ENCODE measurements around the gene GNG7. TPM values are rescaled to one million over a fixed set of nuclear protein-coding genes. Genes with fewer than 3 reads are reported as not detected.

Gene GNG7
- total RNA-seq, 1 donor from 2014 or later, result 11.3 TPM

DNA sequence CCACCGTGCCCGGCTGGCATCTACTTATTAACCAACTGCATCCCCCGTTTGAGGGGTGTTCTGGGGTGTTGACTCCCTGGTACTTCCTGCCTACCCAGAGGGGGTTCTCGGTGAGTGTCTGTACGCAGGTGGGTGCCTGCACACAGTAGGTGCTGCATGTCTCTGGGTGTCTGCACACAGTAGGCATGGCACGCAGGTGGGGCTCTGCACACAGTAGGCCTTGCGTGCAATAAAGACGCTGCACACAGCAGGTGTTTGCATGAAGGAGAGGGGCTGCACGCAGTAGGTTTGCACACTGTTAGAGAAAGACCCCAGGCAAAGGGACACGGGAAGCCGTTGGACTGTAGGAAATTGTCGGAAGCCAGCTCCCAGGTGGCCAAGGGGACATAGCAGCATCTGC, 215.4 kb downstream of the GNG7 start:
- Mint-ChIP-seq H3K4me3 (ENCODE audit: low read depth) (no peak overlapping the region), H3K27me3 (peaks cover 36% of the 10 kb centered on the region), H3K9me3 (ENCODE audit: low read depth) (peaks cover 7% of the 10 kb centered on the region), H3K4me1 (ENCODE audit: low read depth) (no peaks in the 10 kb centered on the region), H3K27ac (no peak overlapping the region), H3K36me3 (ENCODE audit: insufficient read depth) (no peaks in the 10 kb centered on the region)
- DNase-seq (ENCODE audit: low spot score, unreplicated experiment), result no peak
- TF ChIP-seq CTCF (IDR thresholded peaks at IDR 0.05; ENCODE audit: unreplicated experiment), result no peak

GRCh38 chr19:2485428-2485827, 217.1 kb downstream of the GNG7 start:
- H3K27ac Mint-ChIP-seq, result no peak overlapping the region
- peaks cover 7% of the 10 kb centered on the region for H3K9me3 Mint-ChIP-seq (ENCODE audit: low read depth)
- H3K27me3 Mint-ChIP-seq, result peaks cover 34% of the 10 kb centered on the region
- no peak for TF ChIP-seq CTCF (IDR thresholded peaks at IDR 0.05; ENCODE audit: unreplicated experiment)
- no peaks in the 10 kb centered on the region for H3K4me1 Mint-ChIP-seq (ENCODE audit: low read depth)
- H3K4me3 Mint-ChIP-seq (ENCODE audit: low read depth), result no peak overlapping the region
- no peak for DNase-seq (ENCODE audit: low spot score, unreplicated experiment)
- H3K36me3 Mint-ChIP-seq (ENCODE audit: insufficient read depth), result no peaks in the 10 kb centered on the region

DNA sequence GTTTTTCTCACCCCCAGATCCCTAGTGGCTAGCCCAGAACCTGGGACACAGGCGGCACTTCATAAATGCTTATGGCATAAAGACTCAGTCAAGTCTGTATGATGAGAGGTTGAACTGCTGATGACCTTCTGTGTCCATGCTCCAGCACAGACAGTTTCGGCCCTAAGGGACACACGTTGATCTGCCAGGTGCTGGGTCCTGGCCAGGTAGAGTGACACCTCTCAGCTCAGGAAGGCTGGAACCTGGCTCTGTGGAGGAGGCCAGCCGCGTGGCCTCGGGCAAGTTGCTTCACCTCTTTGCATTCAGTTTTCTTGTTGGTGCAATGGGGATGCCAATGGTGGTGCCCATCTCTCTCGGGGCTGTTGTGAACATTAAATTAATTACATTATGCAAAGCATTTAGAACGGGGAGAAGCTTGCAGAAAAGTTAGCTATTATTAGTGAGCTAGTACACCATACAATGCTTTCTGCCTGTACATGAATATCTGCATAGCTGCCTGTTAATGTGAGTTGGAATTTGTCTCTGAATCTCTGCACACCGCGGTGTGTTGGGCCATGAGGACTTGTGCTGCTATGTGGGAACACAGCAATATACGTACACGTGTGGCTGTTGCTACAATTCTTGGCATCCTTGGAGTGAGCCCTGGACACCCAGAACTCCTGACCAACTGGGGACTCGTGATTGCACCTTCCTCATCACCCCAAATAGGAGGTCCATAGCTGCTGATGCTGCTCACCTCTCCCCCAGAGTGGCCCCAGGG, 218.1 kb downstream of the GNG7 start:
- no peaks in the 10 kb centered on the region for H3K36me3 Mint-ChIP-seq (ENCODE audit: insufficient read depth)
- H3K4me1 Mint-ChIP-seq (ENCODE audit: low read depth), result no peaks in the 10 kb centered on the region
- H3K27ac Mint-ChIP-seq, result no peak overlapping the region
- H3K9me3 Mint-ChIP-seq (ENCODE audit: low read depth), result peaks cover 7% of the 10 kb centered on the region
- TF ChIP-seq CTCF (IDR thresholded peaks at IDR 0.05; ENCODE audit: unreplicated experiment), result no peak
- H3K4me3 Mint-ChIP-seq (ENCODE audit: low read depth), result no peak overlapping the region
- peaks cover 39% of the 10 kb centered on the region for H3K27me3 Mint-ChIP-seq
- no peak for DNase-seq (ENCODE audit: low spot score, unreplicated experiment)

GRCh38 chr19:2483484-2484151, 218.9 kb downstream of the GNG7 start:
- DNase-seq (ENCODE audit: low spot score, unreplicated experiment), result no peak
- H3K27me3 Mint-ChIP-seq, result peaks cover 39% of the 10 kb centered on the region
- peaks cover under 1% of the 10 kb centered on the region for H3K4me1 Mint-ChIP-seq (ENCODE audit: low read depth)
- no peak overlapping the region for H3K27ac Mint-ChIP-seq
- TF ChIP-seq CTCF (IDR thresholded peaks at IDR 0.05; ENCODE audit: unreplicated experiment), result no peak
- peaks cover 7% of the 10 kb centered on the region for H3K9me3 Mint-ChIP-seq (ENCODE audit: low read depth)
- no peaks in the 10 kb centered on the region for H3K36me3 Mint-ChIP-seq (ENCODE audit: insufficient read depth)
- no peak overlapping the region for H3K4me3 Mint-ChIP-seq (ENCODE audit: low read depth)

GRCh38 chr19:2483084-2483483, 219.4 kb downstream of the GNG7 start:
- peaks cover 5% of the 10 kb centered on the region for H3K4me1 Mint-ChIP-seq (ENCODE audit: low read depth)
- H3K27ac Mint-ChIP-seq, result no peak overlapping the region
- TF ChIP-seq CTCF (IDR thresholded peaks at IDR 0.05; ENCODE audit: unreplicated experiment), result no peak
- H3K27me3 Mint-ChIP-seq, result peaks cover 40% of the 10 kb centered on the region
- no peak overlapping the region for H3K4me3 Mint-ChIP-seq (ENCODE audit: low read depth)
- DNase-seq (ENCODE audit: low spot score, unreplicated experiment), result no peak
- H3K9me3 Mint-ChIP-seq (ENCODE audit: low read depth), result peaks cover 7% of the 10 kb centered on the region
- no peaks in the 10 kb centered on the region for H3K36me3 Mint-ChIP-seq (ENCODE audit: insufficient read depth)
